HepG2 (cell line): ENCODE measurements around the gene RPS6KB2. TPM values are rescaled to one million over a fixed set of nuclear protein-coding genes. Genes with fewer than 3 reads are reported as not detected.

ENCODE experiments used
- ARNT2 ChIP-seq: sonication (generic); formaldehyde crosslinking; IDR thresholded peaks from 2 replicates; pipeline ENCODE4 v1.8.0; 2022; ENCODE audit warnings: mild to moderate bottlenecking, low read depth, missing genetic modification reagents, moderate library complexity
- ASH2L ChIP-seq: fragments of 300-600, 200-600 bp; sonication (generic); IDR thresholded peaks from 2 replicates; pipeline ENCODE4 v1.7.0; 2017; ENCODE audit warnings: low read depth, mild to moderate bottlenecking, moderate library complexity, mixed read lengths, low read length; ENCODE audit not compliant: insufficient read length
- ATF4 ChIP-seq, 2 experiments: fragments of 450-650 bp in 1 of 2; sonication (generic) in 1 of 2; formaldehyde crosslinking; IDR thresholded peaks; 2 replicates each; pipeline versions ENCODE4 v1.5.0 to v1.8.0; 2020 to 2022; ENCODE audit warnings: mild to moderate bottlenecking in 1 of 2, missing genetic modification reagents in 1 of 2
- BATF2 ChIP-seq: sonication (generic); formaldehyde crosslinking; IDR thresholded peaks from 2 replicates; pipeline ENCODE4 v1.8.0; 2022; ENCODE audit warnings: mild to moderate bottlenecking, missing genetic modification reagents, moderate library complexity
- BCL3 ChIP-seq: sonication (generic); formaldehyde crosslinking; IDR thresholded peaks from 2 replicates; pipeline ENCODE4 v1.5.1; 2020; ENCODE audit warnings: mild to moderate bottlenecking, missing genetic modification reagents, moderate library complexity
- GABPA ChIP-seq, 2 experiments: IDR thresholded peaks; 2 replicates each; pipeline ENCODE4 v1.6.1; 2011 to 2016; ENCODE audit warnings: low read depth in 2 of 2, low read length in 1 of 2, missing biosample characterization in 1 of 2, missing genetic modification characterization in 1 of 2
- GATA4 ChIP-seq: sonication (generic); IDR thresholded peaks from 2 replicates; pipeline ENCODE4 v1.6.1; 2016; ENCODE audit warnings: antibody characterized with exemption, low read depth, borderline replicate concordance
- HOXA3 ChIP-seq: sonication (generic); formaldehyde crosslinking; IDR thresholded peaks from 2 replicates; pipeline ENCODE4 v1.5.0; 2020; ENCODE audit warnings: missing genetic modification reagents
- KDM5B ChIP-seq: sonication (generic); formaldehyde crosslinking; IDR thresholded peaks from 2 replicates; pipeline ENCODE4 v1.4.0; 2020; ENCODE audit warnings: missing genetic modification reagents, mild to moderate bottlenecking, borderline replicate concordance
- KMT2A ChIP-seq: sonication (generic); formaldehyde crosslinking; IDR thresholded peaks from 2 replicates; pipeline ENCODE4 v1.4.0; 2020; ENCODE audit warnings: missing genetic modification reagents
- MAZ ChIP-seq, 2 experiments: sonication (generic) in 1 of 2; formaldehyde crosslinking in 1 of 2; IDR thresholded peaks; 2 replicates each; pipeline versions ENCODE4 v1.5.0 to v1.6.1; 2012 to 2020; ENCODE audit warnings: low read depth in 2 of 2, mild to moderate bottlenecking in 2 of 2, borderline replicate concordance in 1 of 2, improper control_type of control experiment in 1 of 2, low read length in 1 of 2, missing genetic modification reagents in 1 of 2, moderate library complexity in 1 of 2
- MYC ChIP-seq: sonication (generic); formaldehyde crosslinking; IDR thresholded peaks from 2 replicates; pipeline ENCODE4 v1.9.0; 2021; ENCODE audit warnings: missing genetic modification reagents, borderline replicate concordance
- POLR2A ChIP-seq, 2 experiments: IDR thresholded peaks; 2 replicates each; pipeline ENCODE4 v1.6.1; 2011; ENCODE audit warnings: low read depth in 2 of 2, low read length in 2 of 2, mild to moderate bottlenecking in 1 of 2, moderate library complexity in 1 of 2; ENCODE audit not compliant: insufficient read depth in 1 of 2
- SATB2 ChIP-seq: sonication (generic); formaldehyde crosslinking; IDR thresholded peaks from 2 replicates; pipeline ENCODE4 v1.5.0; 2020; ENCODE audit warnings: missing genetic modification reagents
- SMAD1 ChIP-seq: sonication (generic); formaldehyde crosslinking; IDR thresholded peaks from 2 replicates; pipeline ENCODE4 v1.4.0; 2020; ENCODE audit warnings: missing genetic modification reagents, low read depth, mild to moderate bottlenecking, borderline replicate concordance
- ZBTB39 ChIP-seq: sonication (generic); formaldehyde crosslinking; IDR thresholded peaks from 2 replicates; pipeline ENCODE4 v1.5.0; 2020; ENCODE audit warnings: missing genetic modification reagents
- ZNF503 ChIP-seq: sonication (generic); formaldehyde crosslinking; IDR thresholded peaks from 2 replicates; pipeline ENCODE4 v1.4.0; 2020; ENCODE audit warnings: missing genetic modification reagents
- ZNF563 ChIP-seq: sonication (generic); formaldehyde crosslinking; IDR thresholded peaks from 2 replicates; pipeline ENCODE4 v1.8.0; 2022; ENCODE audit warnings: mild to moderate bottlenecking, moderate library complexity, missing genetic modification reagents
- ZNF576 ChIP-seq: sonication (generic); formaldehyde crosslinking; IDR thresholded peaks from 2 replicates; pipeline ENCODE4 v1.4.0; 2020; ENCODE audit warnings: mild to moderate bottlenecking, missing genetic modification reagents
- ZNF713 ChIP-seq: sonication (generic); formaldehyde crosslinking; IDR thresholded peaks from 2 replicates; pipeline ENCODE4 v1.4.0; 2020; ENCODE audit warnings: mild to moderate bottlenecking, missing genetic modification reagents
- polyA plus RNA-seq, 8 experiments: library from polyadenylated mRNA; depleted of rRNA in 3 of 8; stranded (reverse) in 7 of 8; unstranded in 1 of 8; fragments of >200 nt; fragmentation: Illumina TruSeq in 4 of 8; extraction: Trizol in 4 of 8; gene quantifications; 2 replicates each; pipeline versions ENCODE4 v1.2.1 to v1.2.3, GENCODE V29; 2011 to 2016; ENCODE audit warnings: low read depth in 4 of 8, missing spikeins in 1 of 8, mixed read lengths in 1 of 8; ENCODE audit not compliant: insufficient read depth in 1 of 8
- total RNA-seq, 5 experiments: library from RNA; depleted of rRNA; stranded (reverse); fragments of >200 nt; fragmentation: Illumina TruSeq; extraction: Trizol; gene quantifications; 2 replicates each; pipeline ENCODE4 v1.2.3, GENCODE V29; 2016; ENCODE audit warnings: low read depth in 1 of 5

RPS6KB2 gene
- total and polyA plus RNA-seq, 2 of the 13 experiments (the other 11 are each of a cell fraction or from before 2014, with no cell fraction given): 52.9 to 54.8 TPM

GRCh38 chr11:67464411-67465188, 36.3 kb downstream of the RPS6KB2 start (continued):
- TF ChIP-seq SMAD1 (CRISPR knock-in tag) (0 out of 2 replicates have a peak, but pooled peaks have one; percentile 39), HOXA3 (CRISPR knock-in tag) (0 out of 2 replicates have a peak, but pooled peaks have one; percentile 42), ASH2L (peak; percentile 25), ZBTB39 (CRISPR knock-in tag) (no peak; the same call in 1 of the 2 replicates), KMT2A (peak; percentile 57; the same call in 1 of the 2 replicates), MYC (CRISPR knock-in tag) (peak; percentile 59; the same call in 1 of the 2 replicates), BATF2 (CRISPR knock-in tag) (no peak), POLR2A (IDR thresholded peaks at IDR 0.05; ENCODE audit: insufficient read depth in 1 of 2, low read depth in 2 of 2, low read length in 2 of 2) (peak; percentile 70 to 89; a peak in 3 of 4 replicates), ZNF576 (CRISPR knock-in tag) (no peak; the same call in 1 of the 2 replicates), ZNF713 (CRISPR knock-in tag) (no peak), KDM5B (CRISPR knock-in tag) (peak; percentile 67), ARNT2 (CRISPR knock-in tag) (peak; percentile 73; the same call in 1 of the 2 replicates), ZNF563 (CRISPR knock-in tag) (peak; percentile 47), ZNF503 (CRISPR knock-in tag) (no peak), GABPA (IDR thresholded peaks at IDR 0.05; ENCODE audit: low read depth, low read length) (peak; percentile 52), GABPA (CRISPR knock-in tag; IDR thresholded peaks at IDR 0.05; ENCODE audit: low read depth) (peak; percentile 82), ATF4 (CRISPR knock-in tag; IDR thresholded peaks at IDR 0.05) (peak in 1 of 2 experiments; percentile 52; a peak in 1 of 4 replicates), SATB2 (CRISPR knock-in tag) (no peak), GATA4 (0 out of 2 replicates have a peak, but pooled peaks have one; percentile 32), BCL3 (CRISPR knock-in tag) (no peak), MAZ (IDR thresholded peaks at IDR 0.05; ENCODE audit: borderline replicate concordance, low read depth, low read length) (peak; percentile 54; the same call in 1 of the 2 replicates), MAZ (CRISPR knock-in tag; IDR thresholded peaks at IDR 0.05; ENCODE audit: low read depth) (0 out of 2 replicates have a peak, but pooled peaks have one; percentile 54)
